SK-N-SH (cell line): ENCODE data around the gene CCDC127. TPM values are rescaled to one million over a fixed set of nuclear protein-coding genes. Genes with fewer than 3 reads are reported as not detected.
"Not testable (repeated sequence)": the region's sequence is repeated elsewhere in the genome, so short reads cannot be mapped to it uniquely, and the experiment has no call there.

ENCODE experiments used
- CTCF ChIA-PET: fragments of 300-600, 350-600 bp; formaldehyde crosslinking; extraction: SDS; loops from one replicate; lab custom pipeline; 2021; lab: Yijun Ruan, JAX
- POLR2A ChIA-PET: fragments of 350-600 bp; sonication (Branson Sonifier 250); formaldehyde crosslinking; extraction: SDS; loops from one replicate; lab custom pipeline; 2020; ENCODE audit warnings: antibody characterized with exemption, inconsistent platforms; lab: Yijun Ruan, JAX
- DNase-seq: peaks from one replicate; pipeline ENCODE4 v3.0.0; 2012
- H2AFZ ChIP-seq: fragments of 200-600 bp; sonication (generic); 2 replicates; pipeline ENCODE4 v1.8.1; 2016; ENCODE audit warnings: antibody characterized with exemption, mild to moderate bottlenecking, low read depth
- H3F3A ChIP-seq: fragments of 200-600 bp; sonication (generic); replicated peaks from 2 replicates; pipeline ENCODE3; 2016; ENCODE audit warnings: antibody characterized with exemption, mild to moderate bottlenecking; ENCODE audit not compliant: insufficient read depth
- H3K27ac ChIP-seq, 2 experiments: fragments of 200-500 bp in 1 of 2; fragments of 200-600 bp in 1 of 2; sonication (Bioruptor generic) in 1 of 2; sonication (generic), shearing (Covaris generic) in 1 of 2; 2 replicates each; pipeline versions ENCODE4 v1.5.1 to v1.6.1; 2014 to 2016; ENCODE audit warnings: low read depth in 2 of 2, inconsistent platforms in 1 of 2, low read length in 1 of 2, mild to moderate bottlenecking in 1 of 2, mixed read lengths in 1 of 2
- H3K27me3 ChIP-seq: fragments of 200-600 bp; sonication (generic), shearing (Covaris generic); 2 replicates; pipeline ENCODE4 v1.6.1; 2016; ENCODE audit warnings: mixed run types; ENCODE audit not compliant: insufficient read depth
- H3K36me3 ChIP-seq, 2 experiments: fragments of 200-500 bp in 1 of 2; fragments of 200-600 bp in 1 of 2; sonication (Bioruptor generic) in 1 of 2; sonication (generic) in 1 of 2; replicated peaks in 1 of 2; 2 replicates each; pipeline versions ENCODE3 to v1.5.1; 2014 to 2016; ENCODE audit warnings: low read length in 1 of 2, mild to moderate bottlenecking in 1 of 2; ENCODE audit not compliant: insufficient read depth in 2 of 2, control insufficient read depth in 1 of 2
- H3K4me1 ChIP-seq, 2 experiments: fragments of 200-500 bp in 1 of 2; fragments of 200-600 bp in 1 of 2; sonication (Bioruptor generic) in 1 of 2; sonication (generic), shearing (Covaris generic) in 1 of 2; 2 replicates each; pipeline versions ENCODE4 v1.5.1 to v1.6.1; 2014 to 2016; ENCODE audit warnings: low read depth in 1 of 2, low read length in 1 of 2, mixed run types in 1 of 2; ENCODE audit not compliant: insufficient read depth in 2 of 2, control insufficient read depth in 1 of 2
- H3K4me2 ChIP-seq: fragments of 200-600 bp; sonication (generic), shearing (Covaris generic); 2 replicates; pipeline ENCODE4 v1.6.1; 2017; ENCODE audit warnings: mixed run types
- H3K4me3 ChIP-seq, 2 experiments: fragments of 200-500 bp in 1 of 2; fragments of 200-600 bp in 1 of 2; sonication (Bioruptor generic) in 1 of 2; sonication (generic), shearing (Covaris generic) in 1 of 2; 2 replicates each; pipeline versions ENCODE4 v1.5.1 to v1.8.1; 2014 to 2016; ENCODE audit warnings: low read depth in 2 of 2, inconsistent platforms in 1 of 2, low read length in 1 of 2, mild to moderate bottlenecking in 1 of 2, mixed read lengths in 1 of 2, moderate library complexity in 1 of 2
- H3K79me2 ChIP-seq: fragments of 200-600 bp; sonication (generic); 2 replicates; pipeline ENCODE4 v1.8.1; 2017; ENCODE audit warnings: mild to moderate bottlenecking; ENCODE audit not compliant: insufficient read depth
- H3K9ac ChIP-seq: fragments of 200-600 bp; sonication (generic); 2 replicates; pipeline ENCODE4 v1.6.1; 2017; ENCODE audit warnings: mixed run types
- H3K9me2 ChIP-seq: fragments of 200-600 bp; sonication (generic); 2 replicates; pipeline ENCODE4 v1.6.1; 2017; ENCODE audit warnings: mixed run types
- H3K9me3 ChIP-seq: fragments of 200-600 bp; sonication (generic); 2 replicates; pipeline ENCODE4 v1.6.1; 2017; ENCODE audit warnings: mixed run types, mild to moderate bottlenecking, moderate library complexity
- H4K20me1 ChIP-seq: fragments of 200-600 bp; sonication (generic); 2 replicates; pipeline ENCODE4 v1.6.1; 2017; ENCODE audit warnings: mild to moderate bottlenecking, mixed run types; ENCODE audit not compliant: insufficient read depth
- CHD2 ChIP-seq: fragments of 150-350 bp; IDR thresholded peaks from 2 replicates; pipeline ENCODE4 v1.6.1; 2018; ENCODE audit warnings: low read length; ENCODE audit not compliant: partially characterized antibody
- EP300 ChIP-seq, 2 experiments: IDR thresholded peaks; 2 replicates each; pipeline versions ENCODE4 v1.4.0 to v1.6.1; 2012; ENCODE audit warnings: borderline replicate concordance in 1 of 2, low read depth in 1 of 2, low read length in 1 of 2
- EZH2phosphoT487 ChIP-seq: fragments of 200-600 bp; sonication (generic); IDR thresholded peaks from 2 replicates; pipeline ENCODE4 v1.6.1; 2017; ENCODE audit warnings: low read depth, mixed run types, mild to moderate bottlenecking, antibody characterized with exemption, moderate library complexity, borderline replicate concordance
- GABPA ChIP-seq: IDR thresholded peaks from 2 replicates; pipeline ENCODE4 v1.4.0; 2012; ENCODE audit warnings: low read depth, mild to moderate bottlenecking
- GATA2 ChIP-seq: sonication (generic); formaldehyde crosslinking; IDR thresholded peaks from 2 replicates; pipeline ENCODE4 v1.5.0; 2020; ENCODE audit warnings: mild to moderate bottlenecking, missing genetic modification reagents
- NFIC ChIP-seq: IDR thresholded peaks from 2 replicates; pipeline ENCODE4 v1.4.0; 2012; ENCODE audit warnings: borderline replicate concordance
- NRF1 ChIP-seq: IDR thresholded peaks from 2 replicates; pipeline ENCODE4 v1.6.1; 2012; ENCODE audit warnings: low read depth, mild to moderate bottlenecking, low read length
- POLR2AphosphoS5 ChIP-seq: IDR thresholded peaks from 2 replicates; pipeline ENCODE4 v1.6.1; 2012; ENCODE audit warnings: low read depth, low read length
- RAD21 ChIP-seq: IDR thresholded peaks from 2 replicates; pipeline ENCODE4 v1.6.1; 2012; ENCODE audit warnings: mild to moderate bottlenecking, low read length
- SIN3A ChIP-seq: IDR thresholded peaks from 2 replicates; pipeline ENCODE4 v1.6.1; 2012; ENCODE audit warnings: low read depth, mild to moderate bottlenecking, low read length, moderate library complexity, borderline replicate concordance
- SMC3 ChIP-seq: IDR thresholded peaks from 2 replicates; pipeline ENCODE4 v1.6.1; 2012; ENCODE audit warnings: low read depth, low read length, improper control_type of control experiment
- TAF1 ChIP-seq: IDR thresholded peaks from 2 replicates; pipeline ENCODE4 v1.6.1; 2012; ENCODE audit warnings: low read depth, mild to moderate bottlenecking, low read length, moderate library complexity, borderline replicate concordance
- TEAD4 ChIP-seq: IDR thresholded peaks from 2 replicates; pipeline ENCODE4 v1.4.0; 2012; ENCODE audit warnings: mild to moderate bottlenecking, borderline replicate concordance; ENCODE audit not compliant: insufficient read depth
- WGBS: methylation state at CpG from one replicate; pipeline ENCODE4 v1.1.6; 2017; ENCODE audit warnings: low lambda C conversion rate; 5-methylcytosine and 5-hydroxymethylcytosine counted together
- polyA plus RNA-seq, 3 experiments: library from polyadenylated mRNA; depleted of rRNA; stranded (reverse); fragments of >200 nt; gene quantifications; 2 replicates each; pipeline ENCODE4 v1.2.3, GENCODE V29; 2012
- TF ChIP-seq, protein P1 (sequence below): IDR thresholded peaks from 2 replicates; pipeline ENCODE4 v1.4.0; 2012; ENCODE audit warnings: low read depth
- TF ChIP-seq, protein P2 (sequence below): fragments of 200-600 bp; sonication (generic); IDR thresholded peaks from 2 replicates; pipeline ENCODE4 v1.6.1; 2017; ENCODE audit warnings: antibody characterized with exemption, mild to moderate bottlenecking, moderate library complexity
- TF ChIP-seq, protein P3 (sequence below): fragments of 150-350 bp; IDR thresholded peaks from 2 replicates; pipeline ENCODE4 v1.6.1; 2016; ENCODE audit warnings: mild to moderate bottlenecking, low read depth, low read length

CCDC127 gene, protein sequence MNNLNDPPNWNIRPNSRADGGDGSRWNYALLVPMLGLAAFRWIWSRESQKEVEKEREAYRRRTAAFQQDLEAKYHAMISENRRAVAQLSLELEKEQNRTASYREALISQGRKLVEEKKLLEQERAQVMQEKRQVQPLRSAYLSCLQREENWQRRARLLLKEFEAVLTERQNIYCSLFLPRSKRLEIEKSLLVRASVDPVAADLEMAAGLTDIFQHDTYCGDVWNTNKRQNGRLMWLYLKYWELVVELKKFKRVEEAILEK
- polyA plus RNA-seq (2012; rRNA removed): 3.7 and 3.9 TPM in 2 replicates
- 3.7 and 3.9 TPM in 2 replicates for polyA plus RNA-seq (2012; cell fraction: cytosol; rRNA removed)
- polyA plus RNA-seq (2012; cell fraction: nucleus; rRNA removed): 3.1 TPM in 2 replicates

DNA sequence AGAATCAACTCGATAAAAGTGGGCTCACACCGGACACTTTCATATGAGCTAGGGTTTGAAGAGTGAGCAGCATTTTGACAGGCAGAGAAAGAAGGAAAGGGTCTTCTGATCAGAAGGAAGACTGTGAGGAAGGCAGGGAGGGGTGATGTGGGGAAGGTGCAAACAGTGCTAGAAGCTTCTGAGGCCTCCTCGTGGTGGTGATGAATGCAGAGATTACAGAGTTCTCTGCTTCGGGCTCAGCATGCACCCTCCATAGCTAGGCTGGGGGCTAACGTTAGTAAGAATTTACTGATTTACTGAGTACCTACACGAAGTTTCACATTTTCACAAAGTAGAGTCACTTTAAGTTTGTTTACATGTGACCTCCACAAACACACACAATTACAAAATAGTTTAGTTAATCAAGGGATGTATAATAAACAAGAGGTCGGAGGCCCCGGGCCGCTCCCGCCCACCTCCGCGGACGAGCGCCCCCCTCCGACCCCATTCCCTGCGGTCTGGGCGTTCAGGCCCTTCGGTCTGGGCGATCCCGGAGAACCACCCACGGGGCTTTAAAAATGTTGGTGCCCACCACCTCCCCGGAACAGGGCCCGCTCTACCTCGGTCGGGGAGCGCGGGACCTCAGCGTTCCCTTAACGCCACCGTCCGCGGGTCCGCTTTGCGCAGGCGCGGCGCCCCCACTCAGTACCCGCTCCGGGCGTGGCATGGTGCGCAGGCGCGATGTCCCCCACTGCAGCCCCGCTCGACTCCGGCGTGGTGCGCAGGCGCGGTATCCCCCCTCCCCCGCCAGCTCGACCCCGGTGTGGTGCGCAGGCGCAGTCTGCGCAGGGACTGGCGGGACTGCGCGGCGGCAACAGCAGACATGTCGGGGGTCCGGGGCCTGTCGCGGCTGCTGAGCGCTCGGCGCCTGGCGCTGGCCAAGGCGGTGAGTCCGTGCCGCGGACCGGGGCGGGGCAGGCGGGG lies at the start of gene CCDC127, which contains the start of gene SDHA:
TSS of gene CCDC127 (minus strand) at position 660 of the 963 bp plus-strand sequence. CDS start 1,304 bp downstream, outside the sequence.
TSS of gene SDHA (plus strand) at position 827 of the 963 bp plus-strand sequence. CDS start at position 863, 36 bp downstream.
- peak within 1 kb of the TSS; percentile 60 to 91 for H3K4me3 ChIP-seq
- peaks cover 78% of the 10 kb centered on the region for H3K79me2 ChIP-seq
- CTCF ChIA-PET: interaction anchor here (0.9 to 2.6 kb wide), 4 partner anchors 25 to 30 kb away, joined by 3 to 11 read pairs (median 4); no protein-coding TSS in a partner anchor
- peak within 1 kb of the TSS; percentile 84 for H3K4me2 ChIP-seq
- H2AFZ ChIP-seq: peak within 1 kb of the TSS; percentile 82
- H3K9me2 ChIP-seq, H3K9me3 ChIP-seq, H3K27me3 ChIP-seq, H3F3A ChIP-seq, H3K36me3 ChIP-seq, POLR2A ChIA-PET: not testable (repeated sequence)
- TF ChIP-seq POLR2AphosphoS5 (peak; percentile 84), TAF1 (0 out of 2 replicates have a peak, but pooled peaks have one; percentile 41), CHD2 (peak; percentile 41), NRF1 (peak; percentile 98)
- TF ChIP-seq, protein P1, sequence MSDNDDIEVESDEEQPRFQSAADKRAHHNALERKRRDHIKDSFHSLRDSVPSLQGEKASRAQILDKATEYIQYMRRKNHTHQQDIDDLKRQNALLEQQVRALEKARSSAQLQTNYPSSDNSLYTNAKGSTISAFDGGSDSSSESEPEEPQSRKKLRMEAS: 0 out of 2 replicates have a peak, but pooled peaks have one; percentile 36
- TF ChIP-seq, protein P2, sequence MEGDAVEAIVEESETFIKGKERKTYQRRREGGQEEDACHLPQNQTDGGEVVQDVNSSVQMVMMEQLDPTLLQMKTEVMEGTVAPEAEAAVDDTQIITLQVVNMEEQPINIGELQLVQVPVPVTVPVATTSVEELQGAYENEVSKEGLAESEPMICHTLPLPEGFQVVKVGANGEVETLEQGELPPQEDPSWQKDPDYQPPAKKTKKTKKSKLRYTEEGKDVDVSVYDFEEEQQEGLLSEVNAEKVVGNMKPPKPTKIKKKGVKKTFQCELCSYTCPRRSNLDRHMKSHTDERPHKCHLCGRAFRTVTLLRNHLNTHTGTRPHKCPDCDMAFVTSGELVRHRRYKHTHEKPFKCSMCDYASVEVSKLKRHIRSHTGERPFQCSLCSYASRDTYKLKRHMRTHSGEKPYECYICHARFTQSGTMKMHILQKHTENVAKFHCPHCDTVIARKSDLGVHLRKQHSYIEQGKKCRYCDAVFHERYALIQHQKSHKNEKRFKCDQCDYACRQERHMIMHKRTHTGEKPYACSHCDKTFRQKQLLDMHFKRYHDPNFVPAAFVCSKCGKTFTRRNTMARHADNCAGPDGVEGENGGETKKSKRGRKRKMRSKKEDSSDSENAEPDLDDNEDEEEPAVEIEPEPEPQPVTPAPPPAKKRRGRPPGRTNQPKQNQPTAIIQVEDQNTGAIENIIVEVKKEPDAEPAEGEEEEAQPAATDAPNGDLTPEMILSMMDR: peak; percentile 72
- WGBS: 8% methylated on average over 20 of the region's 75 CpGs
- H3K9ac ChIP-seq: peak within 1 kb of the TSS; percentile 88
- peak; percentile 100 for DNase-seq
- peak within 1 kb of the TSS; percentile 50 to 83; a peak in 3 of 4 replicates for H3K27ac ChIP-seq
- peaks cover 6 to 14% of the 10 kb centered on the region in 2 experiments; a peak in 3 of 4 replicates for H3K4me1 ChIP-seq
- peaks cover 49% of the 10 kb centered on the region for H4K20me1 ChIP-seq

DNA sequence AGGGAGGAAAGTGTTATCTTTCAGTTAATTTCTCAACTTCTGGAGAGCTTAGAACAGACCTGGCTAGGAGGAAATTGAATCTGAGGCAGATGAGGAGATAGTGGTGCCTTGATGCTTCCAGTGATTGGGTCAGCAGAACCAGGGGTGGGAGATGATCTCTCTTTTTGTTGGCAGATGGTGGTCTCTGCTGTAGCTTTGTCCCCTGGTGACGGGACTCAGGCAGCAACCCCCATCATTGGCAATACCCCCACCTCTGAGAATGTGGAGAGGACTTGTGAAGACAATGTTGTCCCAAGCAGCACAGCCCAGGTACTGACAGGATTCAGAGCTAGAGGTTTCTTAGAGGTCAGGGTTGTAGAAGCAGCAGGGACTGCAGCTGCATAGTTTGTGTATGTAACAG lies 49.8 kb upstream of the CCDC127 start:
- H3K27ac ChIP-seq: no peak overlapping the region; a peak in 1 of 4 replicates
- no peaks in the 10 kb centered on the region for H3K9me3 ChIP-seq
- peaks cover 0 to 7% of the 10 kb centered on the region in 2 experiments; a peak in 1 of 4 replicates for H3K4me1 ChIP-seq
- no peak overlapping the region for H3K9ac ChIP-seq
- H3K36me3 ChIP-seq: peaks cover 8 to 14% of the 10 kb centered on the region in 2 experiments
- no peak for DNase-seq
- H2AFZ ChIP-seq: no peak overlapping the region
- WGBS: no CpG with 5 or more reads among the region's 1 CpG
- no peak overlapping the region for H3K4me2 ChIP-seq
- peaks cover 12% of the 10 kb centered on the region for H3K79me2 ChIP-seq
- H3K27me3 ChIP-seq: no peaks in the 10 kb centered on the region
- POLR2A ChIA-PET: no interaction called here
- H4K20me1 ChIP-seq: no peaks in the 10 kb centered on the region
- peaks cover 24% of the 10 kb centered on the region for H3F3A ChIP-seq
- no peaks in the 10 kb centered on the region for H3K9me2 ChIP-seq
- no peak overlapping the region for H3K4me3 ChIP-seq
- CTCF ChIA-PET: interaction anchor here (1.3 kb wide), 1 partner anchor 54 kb away, joined by 4 read pairs; the partner anchor contains the start of gene AHRR
- TF ChIP-seq, protein P2: no peak
- TF ChIP-seq EP300 (IDR thresholded peaks at IDR 0.05; ENCODE audit: borderline replicate concordance in 1 of 2, low read depth in 1 of 2, low read length in 1 of 2): no peak
- TF ChIP-seq, protein P3, sequence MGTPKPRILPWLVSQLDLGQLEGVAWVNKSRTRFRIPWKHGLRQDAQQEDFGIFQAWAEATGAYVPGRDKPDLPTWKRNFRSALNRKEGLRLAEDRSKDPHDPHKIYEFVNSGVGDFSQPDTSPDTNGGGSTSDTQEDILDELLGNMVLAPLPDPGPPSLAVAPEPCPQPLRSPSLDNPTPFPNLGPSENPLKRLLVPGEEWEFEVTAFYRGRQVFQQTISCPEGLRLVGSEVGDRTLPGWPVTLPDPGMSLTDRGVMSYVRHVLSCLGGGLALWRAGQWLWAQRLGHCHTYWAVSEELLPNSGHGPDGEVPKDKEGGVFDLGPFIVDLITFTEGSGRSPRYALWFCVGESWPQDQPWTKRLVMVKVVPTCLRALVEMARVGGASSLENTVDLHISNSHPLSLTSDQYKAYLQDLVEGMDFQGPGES: no peak
- TF ChIP-seq GATA2 (CRISPR knock-in tag): no peak
- TF ChIP-seq TEAD4: no peak
- no peak for TF ChIP-seq NRF1
- no peak for TF ChIP-seq CHD2
- no peak for TF ChIP-seq SMC3
- TF ChIP-seq EZH2phosphoT487: no peak
- no peak for TF ChIP-seq GABPA
- no peak for TF ChIP-seq RAD21
- no peak for TF ChIP-seq SIN3A
- no peak for TF ChIP-seq NFIC
